ENCODE results near the gene PCGF3.

DNA sequence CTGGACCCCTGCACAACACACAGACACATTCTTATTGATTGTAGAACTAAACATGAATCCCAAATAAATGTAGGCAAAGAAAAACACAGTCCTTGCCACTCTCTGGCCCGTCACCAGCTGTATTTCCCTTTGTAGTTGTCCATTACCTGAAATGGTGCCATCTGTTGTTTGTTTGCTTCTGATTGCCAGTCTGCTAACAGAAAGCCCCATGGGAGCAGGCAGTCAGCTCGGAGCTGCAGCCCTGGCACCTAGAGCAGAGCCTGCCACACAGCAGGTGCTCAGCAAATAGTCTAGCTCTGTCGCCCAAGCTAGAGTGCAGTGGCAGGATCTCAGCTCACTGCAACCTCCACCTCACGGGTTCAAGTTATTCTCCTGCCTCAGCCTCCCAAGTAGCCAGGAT, 91.4 kb downstream of the PCGF3 start:
- TF ChIP-seq, protein P1, sequence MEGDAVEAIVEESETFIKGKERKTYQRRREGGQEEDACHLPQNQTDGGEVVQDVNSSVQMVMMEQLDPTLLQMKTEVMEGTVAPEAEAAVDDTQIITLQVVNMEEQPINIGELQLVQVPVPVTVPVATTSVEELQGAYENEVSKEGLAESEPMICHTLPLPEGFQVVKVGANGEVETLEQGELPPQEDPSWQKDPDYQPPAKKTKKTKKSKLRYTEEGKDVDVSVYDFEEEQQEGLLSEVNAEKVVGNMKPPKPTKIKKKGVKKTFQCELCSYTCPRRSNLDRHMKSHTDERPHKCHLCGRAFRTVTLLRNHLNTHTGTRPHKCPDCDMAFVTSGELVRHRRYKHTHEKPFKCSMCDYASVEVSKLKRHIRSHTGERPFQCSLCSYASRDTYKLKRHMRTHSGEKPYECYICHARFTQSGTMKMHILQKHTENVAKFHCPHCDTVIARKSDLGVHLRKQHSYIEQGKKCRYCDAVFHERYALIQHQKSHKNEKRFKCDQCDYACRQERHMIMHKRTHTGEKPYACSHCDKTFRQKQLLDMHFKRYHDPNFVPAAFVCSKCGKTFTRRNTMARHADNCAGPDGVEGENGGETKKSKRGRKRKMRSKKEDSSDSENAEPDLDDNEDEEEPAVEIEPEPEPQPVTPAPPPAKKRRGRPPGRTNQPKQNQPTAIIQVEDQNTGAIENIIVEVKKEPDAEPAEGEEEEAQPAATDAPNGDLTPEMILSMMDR (IDR thresholded peaks at IDR 0.05): no peak
- TF ChIP-seq POLR2AphosphoS5 (IDR thresholded peaks at IDR 0.05): peak in 2 of 3 donors; percentile 27 to 37
- no peak for TF ChIP-seq POLR2A (IDR thresholded peaks at IDR 0.05)

Measured in transverse colon (tissue), 4 donors.